ENCODE measurements around the gene COG6. TPM values are rescaled to one million over a fixed set of nuclear protein-coding genes. Genes with fewer than 3 reads are reported as not detected.

The COG6 gene
- total and polyA plus RNA-seq, 2 of the 8 experiments (the other 6 are each of a cell fraction or from before 2014, with no cell fraction given) = 8.8 to 22.3 TPM

DNA sequence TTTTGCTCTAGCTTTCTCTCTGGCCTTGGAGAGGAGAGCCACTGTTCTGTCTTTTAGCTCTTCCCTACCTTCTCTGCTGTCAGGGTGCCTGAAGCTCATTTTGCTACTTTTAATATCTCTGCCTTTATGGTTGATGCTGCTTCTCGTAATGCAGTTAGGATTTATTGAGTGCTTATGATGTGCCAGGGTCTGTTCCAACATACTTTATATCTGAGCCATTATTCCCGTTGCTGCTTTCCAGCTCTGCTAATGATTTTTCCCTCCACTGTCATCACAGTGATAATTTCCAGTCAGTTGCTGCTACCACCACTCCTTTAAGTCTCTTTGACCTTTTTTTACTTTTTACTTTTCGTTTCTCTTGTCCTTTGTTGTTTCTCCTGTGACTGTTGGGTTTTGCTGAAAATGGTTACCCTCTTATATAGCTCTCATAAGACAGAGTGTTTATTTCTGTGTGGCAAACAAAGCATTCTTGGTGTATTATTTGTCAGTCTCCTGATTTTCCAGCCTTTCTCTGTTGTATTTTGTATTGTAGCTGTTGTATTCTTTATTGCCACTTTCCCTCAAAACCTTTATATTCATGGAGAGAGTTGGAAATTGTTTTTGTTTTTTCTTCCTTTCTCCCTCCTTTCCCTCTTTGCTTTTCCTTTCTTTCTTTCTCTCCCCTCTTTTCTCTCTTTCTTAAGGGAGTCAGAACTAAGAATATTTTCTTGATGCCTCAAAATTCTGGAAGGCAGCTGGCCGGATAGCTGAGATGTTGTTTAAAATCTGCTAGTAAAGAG, 37.4 kb downstream of the COG6 start:
- H4K20me1 ChIP-seq (replicated peaks in 1 of 2; ENCODE audit: control insufficient read depth in 1 of 2, insufficient read depth in 2 of 2, low read length in 2 of 2) = peaks cover 0 to 3% of the 10 kb centered on the region in 2 experiments
- no peaks in the 10 kb centered on the region; a peak in 1 of 8 replicates for H3K36me3 ChIP-seq (ENCODE audit: control insufficient read depth in 2 of 4, insufficient read depth in 4 of 4, low read length in 3 of 4)
- no peak overlapping the region for H3K23ac ChIP-seq (ENCODE audit: insufficient read length)
- H3K79me2 ChIP-seq (ENCODE audit: control insufficient read depth in 1 of 2, insufficient read depth in 2 of 2, low read length in 2 of 2) = no peaks in the 10 kb centered on the region
- no peak overlapping the region for H2BK120ac ChIP-seq (replicated peaks; ENCODE audit: low read depth, low read length)
- no peak overlapping the region for H3K9ac ChIP-seq (replicated peaks in 1 of 4; ENCODE audit: extremely low read depth in 1 of 4, low read depth in 3 of 4, low read length in 3 of 4)
- H3K56ac ChIP-seq (replicated peaks; ENCODE audit: insufficient read length, low read depth, low read length) = no peak overlapping the region
- no peak overlapping the region for H3K18ac ChIP-seq (ENCODE audit: extremely low read depth, low read length)
- no peak overlapping the region; the same call in 1 of the 2 replicates for H2AK5ac ChIP-seq (ENCODE audit: low read depth, low read length)
- no peak overlapping the region for H4K5ac ChIP-seq (ENCODE audit: insufficient read length, low read depth, low read length)
- H4K91ac ChIP-seq (replicated peaks; ENCODE audit: insufficient read length, low read length) = no peak overlapping the region
- CTCF ChIA-PET (ENCODE audit: partially characterized antibody) = interaction anchor here (0.9 to 1.2 kb wide), 2 partner anchors 10 to 276 kb away, joined by 3 read pairs; no protein-coding TSS in a partner anchor
- no peak overlapping the region for H2BK15ac ChIP-seq (ENCODE audit: low read length)
- no peak for DNase-seq (ENCODE audit: low read depth in 1 of 2, low spot score in 2 of 2)
- no peak overlapping the region for H3K27ac ChIP-seq (ENCODE audit: low read depth, low read length)
- H2AFZ ChIP-seq (ENCODE audit: low read length) = no peak overlapping the region
- H3K4me3 ChIP-seq (ENCODE audit: extremely low read depth in 1 of 4, insufficient read depth in 2 of 4, low read depth in 3 of 4, low read length in 4 of 4) = no peak overlapping the region
- H3K4ac ChIP-seq (replicated peaks; ENCODE audit: insufficient read length, low read depth, low read length) = no peak overlapping the region
- H3K79me1 ChIP-seq (ENCODE audit: low read depth, low read length) = no peaks in the 10 kb centered on the region
- no peak overlapping the region for H2BK5ac ChIP-seq (ENCODE audit: low read depth, low read length)
- no peak for FAIRE-seq
- H4K8ac ChIP-seq (ENCODE audit: extremely low read depth, insufficient read depth, low read length) = no peak overlapping the region
- no peaks in the 10 kb centered on the region for H3K9me3 ChIP-seq (ENCODE audit: insufficient read depth in 2 of 2, low read depth in 1 of 2, low read length in 1 of 2)
- H3K23me2 ChIP-seq (ENCODE audit: low read depth, low read length) = no peaks in the 10 kb centered on the region; the same call in 1 of the 2 replicates
- no peaks in the 10 kb centered on the region for H3K4me1 ChIP-seq (replicated peaks in 1 of 4; ENCODE audit: control insufficient read depth in 3 of 4, insufficient read depth in 4 of 4, low read length in 3 of 4)
- H3K27me3 ChIP-seq (replicated peaks in 1 of 4; ENCODE audit: control insufficient read depth in 3 of 4, extremely low read depth in 1 of 4, insufficient read depth in 3 of 4, low read length in 3 of 4) = no peaks in the 10 kb centered on the region
- POLR2A ChIA-PET (ENCODE audit: partially characterized antibody) = interaction anchor here (1.0 kb wide), 1 partner anchor 20 kb away, joined by 3 read pairs; no protein-coding TSS in a partner anchor
- H3K4me2 ChIP-seq (ENCODE audit: insufficient read depth in 1 of 2, low read depth in 2 of 2, low read length in 2 of 2) = no peak overlapping the region
- WGBS, 2 experiments (ENCODE audit: extremely low coverage in 1 of 2, insufficient coverage in 1 of 2, insufficient read length in 1 of 2, insufficient replicate concordance in 2 of 2, low coverage in 1 of 2, low lambda C conversion rate in 2 of 2, missing lambda C conversion rate in 1 of 2) = 83% methylated on average over 4 of the region's 4 CpGs; no CpG with 5 or more reads in 1 of the 2 experiments
- no peak overlapping the region for H3K14ac ChIP-seq (ENCODE audit: insufficient read length)
- H2BK12ac ChIP-seq (ENCODE audit: low read depth, low read length) = no peak overlapping the region
- H2BK20ac ChIP-seq (ENCODE audit: low read length) = no peak overlapping the region
- TF ChIP-seq FOSL1 (IDR thresholded peaks at IDR 0.05; ENCODE audit: insufficient read depth, low read depth, low read length) = no peak
- no peak for TF ChIP-seq NRF1 (IDR thresholded peaks at IDR 0.05; ENCODE audit: low read depth, low read length)
- no peak for TF ChIP-seq POLR2A (IDR thresholded peaks at IDR 0.05; ENCODE audit: control extremely low read depth in 1 of 2, low read depth in 2 of 2, low read length in 2 of 2)
- no peak for TF ChIP-seq SIN3A (conservative IDR thresholded peaks at IDR 0.05 in 1 of 2, IDR thresholded peaks at IDR 0.05 in 1 of 2; ENCODE audit: low read depth in 1 of 2, low read length in 2 of 2)
- no peak for TF ChIP-seq MAX (IDR thresholded peaks at IDR 0.05)
- TF ChIP-seq GABPA (IDR thresholded peaks at IDR 0.05; ENCODE audit: borderline replicate concordance, insufficient read depth, low read length) = no peak
- no peak for TF ChIP-seq CHD1 (IDR thresholded peaks at IDR 0.05; ENCODE audit: low read depth, low read length)
- TF ChIP-seq CBX5 (IDR thresholded peaks at IDR 0.05; ENCODE audit: low read depth, low read length) = no peak
- no peak for TF ChIP-seq RBBP5 (IDR thresholded peaks at IDR 0.05; ENCODE audit: borderline replicate concordance, low read depth, low read length)
- no peak for TF ChIP-seq BACH1 (IDR thresholded peaks at IDR 0.05; ENCODE audit: low read length)
- no peak for TF ChIP-seq KDM1A (IDR thresholded peaks at IDR 0.05; ENCODE audit: borderline replicate concordance, low read length)
- TF ChIP-seq RXRA (IDR thresholded peaks at IDR 0.05; ENCODE audit: insufficient read depth, low read depth, low read length) = no peak
